NCI-H774 (cell line): ENCODE results near the gene NRIP2.
A peak's percentile ranks its signal among the peaks of the same experiment; 100 is the strongest.

Source experiments
- DNase-seq: peaks from one replicate; lab custom pipeline; 2025; lab: John Stamatoyannopoulos, UW

The NRIP2 gene

DNA sequence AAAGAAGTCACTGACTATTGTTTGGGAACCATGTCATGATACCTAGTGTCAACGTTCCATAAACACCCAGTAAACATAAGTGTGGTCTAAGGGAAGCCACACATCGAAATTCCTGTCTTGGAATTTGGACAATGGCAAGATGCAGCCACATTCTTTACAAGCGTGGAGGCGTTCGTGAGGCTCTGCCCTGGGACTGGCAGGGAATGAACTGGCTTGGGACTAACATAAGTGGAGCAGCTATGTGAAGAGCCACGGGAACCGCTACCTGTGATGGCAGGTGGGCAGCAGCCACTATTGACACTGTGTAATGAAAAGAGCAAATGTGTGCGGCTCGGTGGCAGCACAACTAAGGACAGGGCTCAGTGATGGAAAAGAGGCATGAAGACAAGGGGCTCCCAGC lies 10.0 kb upstream of the NRIP2 start:
- no peak for DNase-seq

DNA sequence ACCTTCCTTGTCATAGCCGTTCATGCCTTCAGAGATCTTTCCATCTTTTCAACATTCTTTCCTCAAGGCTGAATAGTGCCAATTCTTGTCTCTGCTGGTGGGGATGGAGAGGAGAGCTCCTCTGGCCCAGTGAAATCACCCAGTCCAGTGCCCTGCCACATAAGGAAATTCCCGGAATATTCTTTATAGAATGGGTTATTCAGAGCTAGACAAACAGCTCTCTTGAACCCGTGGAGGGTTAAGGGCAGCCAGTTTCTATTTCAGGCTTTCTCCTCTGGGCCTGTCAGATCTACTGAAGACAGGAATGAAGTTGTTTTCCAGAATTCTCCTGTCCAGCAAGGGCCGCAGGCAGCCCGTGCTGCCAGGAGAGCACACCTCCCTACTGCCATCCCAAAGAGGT lies 8.1 kb upstream of the NRIP2 start:
- no peak for DNase-seq

DNA sequence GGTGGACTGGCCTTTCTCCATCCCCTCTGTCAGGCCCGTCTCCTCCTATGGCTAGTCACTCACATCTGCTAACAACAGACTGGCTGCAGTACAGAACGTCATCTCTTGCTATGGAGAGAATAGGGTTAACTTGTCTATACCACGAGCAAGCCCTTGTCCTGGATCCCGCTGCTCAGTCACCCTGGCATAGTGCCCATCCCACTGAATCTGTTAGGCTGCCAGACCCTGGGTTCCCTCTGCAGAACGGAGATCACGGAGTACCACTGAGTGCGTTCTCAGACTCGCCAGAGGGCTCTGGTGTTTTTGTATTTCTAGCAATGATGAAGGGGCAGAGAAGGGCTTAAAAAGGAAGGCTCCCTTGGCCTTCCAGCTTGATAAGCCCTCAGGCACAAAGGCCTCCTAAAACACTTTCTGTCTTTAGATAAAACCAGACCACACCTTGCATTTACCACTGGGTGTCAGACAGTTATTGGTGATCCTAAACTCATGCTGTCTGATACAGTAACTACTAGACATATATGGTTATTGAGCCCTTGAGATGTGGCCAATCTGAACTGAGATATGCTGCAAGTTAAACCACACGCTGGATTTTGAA lies 6.3 kb upstream of the NRIP2 start:
- DNase-seq, result no peak

DNA sequence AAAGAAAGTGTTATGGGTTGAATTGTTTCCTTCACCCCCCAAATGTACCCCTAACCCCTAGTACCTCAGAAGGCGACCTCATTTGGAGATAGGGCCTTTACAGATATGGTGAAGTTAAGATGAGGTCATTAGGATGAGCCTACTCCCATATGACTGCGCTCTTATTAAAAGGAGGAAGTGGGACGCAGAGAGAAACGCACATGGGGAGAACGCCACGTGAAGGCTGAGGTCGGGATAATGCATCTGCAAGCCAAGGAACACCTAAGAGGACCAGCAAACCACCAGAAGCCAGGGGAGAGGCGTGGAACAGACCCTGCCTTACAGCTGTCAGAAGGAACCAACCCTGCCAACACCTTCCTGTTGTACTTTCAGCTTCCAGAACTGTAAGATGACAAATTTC lies 1.7 kb upstream of the NRIP2 start:
- no peak for DNase-seq

DNA sequence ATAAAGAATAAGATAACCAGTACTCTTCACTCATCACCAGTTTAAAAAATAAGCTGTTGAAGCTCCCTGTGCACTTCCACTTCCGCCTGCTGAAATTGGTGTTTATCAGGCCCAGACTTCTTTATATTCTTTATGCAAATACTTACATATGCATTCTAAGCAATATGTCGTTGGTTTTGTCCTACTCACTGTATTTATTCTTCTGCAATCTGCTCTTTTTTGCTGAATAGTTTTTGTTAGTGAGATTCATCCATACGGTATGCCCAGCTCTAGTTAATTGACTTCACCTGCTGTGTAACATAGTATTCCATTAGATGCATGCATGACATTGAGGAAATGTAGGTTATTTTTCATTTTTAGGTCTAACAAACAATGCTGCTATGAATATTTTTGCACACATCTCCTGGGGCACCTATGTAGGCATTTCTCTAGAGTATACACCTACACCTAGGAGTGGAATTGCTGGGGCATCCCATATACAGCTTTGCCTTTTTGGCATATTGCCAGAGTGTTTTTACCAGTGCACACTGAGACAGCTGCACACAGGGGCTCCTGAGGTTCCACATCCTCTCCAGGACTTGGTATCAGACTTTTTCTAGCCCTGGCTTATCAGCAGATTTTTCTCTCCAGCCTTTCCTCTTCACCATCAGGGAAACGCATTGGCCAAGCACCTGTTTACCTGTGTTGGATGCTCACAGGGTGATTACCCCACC lies 1.0 kb upstream of the NRIP2 start:
- DNase-seq, result no peak

DNA sequence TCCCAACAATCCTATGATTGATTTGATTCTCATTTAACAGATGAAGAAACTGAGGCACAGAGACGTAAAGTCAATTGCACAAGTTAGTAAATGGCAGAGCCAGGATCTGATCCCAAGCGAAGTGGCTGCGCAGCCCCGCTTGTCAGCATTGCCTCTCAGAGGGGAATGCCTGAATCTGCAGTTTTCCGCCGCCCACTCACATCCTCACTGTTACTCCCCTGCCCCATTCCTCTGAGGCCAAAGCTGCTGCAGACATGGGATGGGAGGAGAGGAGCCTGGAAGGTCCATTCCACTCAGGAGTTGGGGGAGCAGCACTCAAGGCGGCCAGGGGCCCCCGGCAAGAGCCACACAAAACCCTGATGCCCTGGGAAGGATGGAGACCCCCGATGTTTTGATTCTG lies 1.0 kb downstream of the NRIP2 start:
- no peak for DNase-seq

DNA sequence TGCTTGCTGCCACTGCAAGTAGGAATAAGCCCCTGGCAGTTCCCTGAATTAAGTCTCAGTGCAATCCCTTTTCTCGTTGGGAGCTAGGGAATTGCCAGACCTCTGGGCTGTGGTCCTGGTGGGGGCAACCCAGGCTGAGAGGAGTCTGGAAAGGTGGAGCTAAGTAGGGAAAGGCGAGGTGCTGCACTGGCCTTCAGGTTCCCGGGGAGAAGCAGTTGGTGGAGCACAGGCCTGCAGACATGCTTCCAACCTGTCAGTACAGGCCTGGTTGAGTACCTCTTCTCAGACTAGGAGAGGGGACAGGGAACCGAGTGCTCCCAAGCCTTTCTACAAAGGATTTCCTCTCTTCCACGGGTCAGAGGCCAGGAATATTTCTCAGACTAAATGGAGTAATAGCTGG lies 1.5 kb downstream of the NRIP2 start:
- no peak for DNase-seq

DNA sequence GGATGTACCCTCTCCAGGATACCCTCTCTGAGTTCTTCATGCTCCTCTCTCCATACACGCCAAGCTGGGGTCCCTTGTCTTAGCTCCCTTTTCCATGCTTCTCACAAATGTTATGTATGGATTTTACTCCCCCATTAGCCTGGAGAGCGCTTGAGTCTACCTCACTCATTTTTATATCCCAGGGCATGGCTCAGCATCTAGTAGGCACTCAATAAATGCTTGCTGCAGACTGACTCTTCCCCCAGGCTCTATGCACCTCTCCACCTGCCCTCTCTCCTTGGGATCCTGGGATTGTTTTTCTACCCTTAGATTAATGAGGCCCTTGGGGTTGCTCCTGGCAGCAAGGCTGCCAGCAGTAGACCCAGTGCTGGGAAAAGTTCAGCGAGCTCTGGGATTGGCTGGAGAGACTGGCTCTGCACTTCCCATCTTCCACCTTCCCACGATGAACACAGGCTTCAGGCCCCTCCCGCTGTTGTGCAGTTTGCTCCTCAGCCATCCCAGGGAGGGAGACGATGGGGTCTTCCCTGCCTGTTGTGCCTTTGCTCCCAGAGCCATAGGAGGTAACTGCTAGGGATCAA lies 2.2 kb downstream of the NRIP2 start:
- no peak for DNase-seq

DNA sequence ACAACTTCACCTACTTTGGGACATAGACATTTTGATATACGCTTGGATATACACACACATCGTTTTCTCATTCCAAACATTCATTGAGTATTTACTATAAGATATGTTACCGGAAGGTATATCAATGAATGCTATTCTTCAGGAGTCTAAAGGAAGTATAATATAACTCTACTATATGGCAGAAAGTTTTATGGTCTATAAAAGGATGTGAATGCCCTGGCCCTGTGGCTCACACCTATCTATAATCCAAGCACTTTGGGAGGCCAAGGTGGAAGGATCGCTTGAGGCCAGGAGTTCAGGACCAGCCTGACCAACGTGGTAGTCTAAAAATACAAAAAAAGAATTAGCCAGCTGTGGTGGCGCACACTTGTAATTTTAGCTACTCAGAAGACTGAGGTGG lies 5.6 kb downstream of the NRIP2 start:
- DNase-seq, result no peak

DNA sequence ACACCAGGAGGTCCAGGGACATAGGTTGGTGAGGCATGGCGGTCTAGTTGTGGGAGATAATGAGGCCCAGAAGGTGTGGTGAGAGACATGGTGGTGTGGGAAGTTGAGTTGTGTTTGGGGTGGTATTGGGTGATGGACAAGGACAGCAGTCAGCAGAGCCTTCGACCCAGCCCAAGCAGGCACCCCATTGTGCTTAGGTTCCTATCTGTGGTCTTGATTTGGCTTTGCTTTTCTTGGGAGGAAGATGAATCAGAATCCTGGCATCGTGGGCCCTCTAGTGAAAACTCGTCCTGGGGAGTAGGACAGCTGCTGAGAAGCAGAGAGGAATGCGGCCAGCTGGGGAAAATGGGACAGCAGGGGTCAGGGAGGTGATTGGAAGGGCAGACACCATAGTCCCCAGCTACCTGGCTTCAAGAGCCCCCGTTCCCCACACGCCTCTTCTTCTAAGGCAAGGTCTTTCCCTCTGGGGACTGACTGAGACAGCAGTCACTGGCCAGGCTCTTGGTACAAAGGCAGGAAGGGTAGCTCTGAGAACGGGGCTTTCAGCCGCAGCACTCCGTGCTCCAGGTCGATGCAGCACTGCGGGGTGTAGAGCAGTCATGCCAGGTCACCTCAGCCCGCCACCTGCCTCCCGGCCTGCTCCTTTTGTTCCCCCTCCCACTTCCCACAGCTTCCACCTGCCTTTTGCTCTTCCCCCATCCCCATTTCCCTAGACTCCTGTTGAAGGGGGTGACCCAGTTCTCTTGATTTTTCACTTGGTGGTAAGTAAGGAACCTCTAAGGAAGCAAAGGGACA lies 7.9 kb downstream of the NRIP2 start:
- DNase-seq, result no peak

DNA sequence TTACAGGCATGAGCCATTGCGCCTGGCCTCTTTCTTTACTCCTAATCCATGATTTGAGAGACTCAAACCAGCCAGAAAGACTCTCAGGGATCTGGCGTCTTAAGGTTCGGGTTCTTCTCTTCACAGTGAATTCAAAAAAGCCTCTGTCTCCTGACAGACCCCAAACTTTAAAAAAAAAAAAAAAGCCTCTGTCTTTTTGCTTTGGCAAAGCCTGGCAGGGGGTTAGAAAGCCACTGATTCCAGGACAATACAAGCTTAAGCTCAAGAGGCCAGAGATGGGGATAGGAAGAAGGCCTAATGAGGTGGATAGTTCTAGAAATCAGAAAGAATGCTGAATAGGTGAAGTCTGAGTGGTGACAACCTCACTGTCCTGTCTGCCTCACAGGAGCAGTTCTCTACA lies 8.8 kb downstream of the NRIP2 start:
- no peak for DNase-seq

DNA sequence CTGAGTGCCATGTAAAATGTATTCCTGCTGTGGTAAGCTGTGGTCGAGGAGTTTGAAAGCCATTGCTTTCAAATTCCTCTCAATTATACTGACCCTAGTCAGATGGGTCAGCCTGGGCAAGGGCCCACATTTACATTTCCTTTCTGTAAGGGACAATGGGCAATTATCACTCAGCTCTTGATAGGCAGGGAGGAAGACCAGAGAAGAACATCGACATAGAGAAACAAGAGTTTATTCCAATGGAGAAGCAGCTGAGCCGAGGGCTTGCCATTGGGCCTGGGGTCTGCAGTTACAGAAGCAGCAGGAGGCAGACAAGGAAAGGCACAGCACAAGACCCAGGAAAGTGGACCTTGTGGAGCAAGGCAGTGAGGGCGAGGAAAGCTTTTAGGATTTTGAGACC lies 9.7 kb downstream of the NRIP2 start:
- no peak for DNase-seq

DNA sequence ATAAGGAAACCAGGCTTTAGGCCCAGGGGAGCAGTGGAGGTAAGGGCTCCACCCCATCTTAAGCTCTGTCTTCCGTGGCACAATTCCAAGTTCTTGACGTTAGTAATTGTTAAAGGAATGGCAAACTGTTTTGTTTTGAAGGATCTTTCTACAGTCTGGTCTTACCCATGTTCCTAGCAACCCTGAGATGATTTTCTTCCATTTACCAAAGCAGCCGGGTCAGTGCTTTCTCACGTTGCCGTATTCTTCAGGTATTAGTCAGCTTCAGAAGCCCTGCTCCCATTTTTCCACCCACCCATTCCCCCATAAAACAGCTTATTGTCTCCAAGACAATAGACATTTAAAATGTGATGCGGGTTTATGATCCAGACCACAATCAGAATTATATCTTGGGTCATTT lies 10.3 kb downstream of the NRIP2 start:
- no peak for DNase-seq

DNA sequence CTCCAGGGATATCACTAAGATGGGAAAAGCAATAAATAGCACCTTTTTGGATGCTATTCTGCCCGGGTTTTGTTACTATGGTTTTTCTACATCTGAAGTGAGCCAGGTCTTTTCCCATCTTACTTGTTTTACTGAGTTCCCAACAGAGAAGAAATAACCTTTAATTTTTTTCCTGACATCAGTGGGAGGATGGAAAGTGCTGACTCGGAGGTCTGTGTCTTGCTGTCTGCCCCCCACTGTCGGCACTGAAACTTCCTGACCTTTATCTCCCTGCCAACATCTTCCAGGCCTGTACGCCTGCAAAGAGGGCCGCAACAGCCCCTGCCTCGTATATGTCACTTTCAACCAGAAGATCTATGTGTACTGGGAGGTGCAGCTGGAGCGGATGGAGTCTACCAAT lies 11.4 kb downstream of the NRIP2 start:
- no peak for DNase-seq

DNA sequence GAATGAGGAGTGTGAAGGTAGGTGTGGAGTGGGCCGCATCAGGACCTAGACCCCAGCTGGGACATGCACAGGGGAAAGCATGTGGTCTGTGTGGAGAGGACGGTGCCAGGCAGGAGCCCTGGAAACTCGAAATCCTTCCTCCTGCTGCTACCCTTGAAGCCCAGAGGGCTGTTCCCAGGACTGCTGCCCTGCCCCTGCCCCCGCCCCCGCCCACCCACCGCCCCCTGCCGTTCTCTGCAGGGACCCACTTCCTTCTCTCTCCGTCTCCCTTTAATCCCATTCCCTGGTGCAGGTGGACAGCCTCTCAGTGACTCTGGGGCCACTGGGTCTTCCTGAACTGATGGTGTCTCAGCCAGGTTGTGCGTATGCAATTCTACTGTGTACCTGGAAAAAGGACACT lies 14.4 kb downstream of the NRIP2 start:
- no peak for DNase-seq

DNA sequence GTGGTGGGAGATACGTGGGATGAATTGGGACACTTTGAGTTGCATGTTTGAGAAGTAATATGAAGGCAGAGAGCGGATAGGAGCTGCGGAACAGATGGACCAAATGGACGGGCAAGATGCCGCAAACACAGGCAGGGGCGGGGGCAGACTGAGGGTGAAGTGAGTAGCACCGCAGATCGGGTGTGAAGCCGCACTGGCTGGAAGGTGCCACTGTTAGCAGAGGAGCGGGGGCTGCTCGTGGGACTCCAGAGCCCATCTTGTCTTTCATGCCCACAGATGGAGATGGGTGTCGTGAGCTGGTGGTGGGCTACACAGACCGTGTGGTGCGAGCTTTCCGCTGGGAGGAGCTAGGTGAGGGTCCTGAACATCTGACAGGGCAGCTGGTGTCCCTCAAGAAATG lies 15.0 kb downstream of the NRIP2 start:
- no peak for DNase-seq

DNA sequence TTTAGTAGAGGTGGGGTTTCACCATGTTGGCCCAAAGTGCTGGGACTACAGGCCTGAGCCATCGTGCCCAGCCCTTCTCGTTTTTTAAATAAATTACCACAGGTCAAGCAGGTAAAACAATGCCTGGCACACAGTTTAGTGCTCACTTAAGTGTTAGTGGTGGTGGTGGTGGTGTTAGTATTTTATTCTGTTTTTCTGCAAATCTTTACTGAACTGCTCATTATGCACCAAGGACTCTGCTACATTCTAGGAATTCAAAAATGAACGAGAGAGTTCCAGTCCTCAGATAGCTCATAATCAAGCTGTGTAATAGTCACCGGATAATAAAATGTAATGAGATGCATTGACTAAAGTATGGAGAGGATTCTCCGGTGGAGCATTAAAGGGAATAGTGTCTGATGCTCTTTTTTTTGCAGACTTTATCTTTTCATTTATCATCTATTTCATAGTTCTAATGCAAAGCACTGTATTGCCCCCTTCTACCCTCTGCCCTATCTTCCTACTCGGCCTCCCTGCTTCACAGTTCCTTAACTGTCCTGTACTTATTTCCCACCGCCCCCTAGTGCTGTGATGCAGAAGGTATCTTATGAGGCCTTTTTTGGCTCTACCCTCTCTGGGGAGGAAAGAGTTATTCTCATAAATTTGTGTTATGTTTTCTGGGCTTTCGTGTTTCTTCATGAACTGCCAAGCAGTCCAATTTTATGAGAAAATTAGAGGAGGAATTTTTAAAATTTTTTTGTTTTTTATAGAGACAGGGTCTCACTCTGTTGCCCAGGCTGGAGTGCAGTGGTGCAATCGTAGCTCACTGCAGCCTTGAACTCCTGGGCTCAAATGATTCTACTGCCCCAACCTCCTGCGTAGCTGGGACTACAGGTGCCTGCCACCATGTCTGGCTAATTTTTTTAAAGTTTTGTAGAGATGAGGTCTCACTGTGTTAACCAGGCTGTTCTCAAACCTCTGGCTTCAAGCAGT lies 21.3 kb downstream of the NRIP2 start:
- peak; percentile 10 for DNase-seq

DNA sequence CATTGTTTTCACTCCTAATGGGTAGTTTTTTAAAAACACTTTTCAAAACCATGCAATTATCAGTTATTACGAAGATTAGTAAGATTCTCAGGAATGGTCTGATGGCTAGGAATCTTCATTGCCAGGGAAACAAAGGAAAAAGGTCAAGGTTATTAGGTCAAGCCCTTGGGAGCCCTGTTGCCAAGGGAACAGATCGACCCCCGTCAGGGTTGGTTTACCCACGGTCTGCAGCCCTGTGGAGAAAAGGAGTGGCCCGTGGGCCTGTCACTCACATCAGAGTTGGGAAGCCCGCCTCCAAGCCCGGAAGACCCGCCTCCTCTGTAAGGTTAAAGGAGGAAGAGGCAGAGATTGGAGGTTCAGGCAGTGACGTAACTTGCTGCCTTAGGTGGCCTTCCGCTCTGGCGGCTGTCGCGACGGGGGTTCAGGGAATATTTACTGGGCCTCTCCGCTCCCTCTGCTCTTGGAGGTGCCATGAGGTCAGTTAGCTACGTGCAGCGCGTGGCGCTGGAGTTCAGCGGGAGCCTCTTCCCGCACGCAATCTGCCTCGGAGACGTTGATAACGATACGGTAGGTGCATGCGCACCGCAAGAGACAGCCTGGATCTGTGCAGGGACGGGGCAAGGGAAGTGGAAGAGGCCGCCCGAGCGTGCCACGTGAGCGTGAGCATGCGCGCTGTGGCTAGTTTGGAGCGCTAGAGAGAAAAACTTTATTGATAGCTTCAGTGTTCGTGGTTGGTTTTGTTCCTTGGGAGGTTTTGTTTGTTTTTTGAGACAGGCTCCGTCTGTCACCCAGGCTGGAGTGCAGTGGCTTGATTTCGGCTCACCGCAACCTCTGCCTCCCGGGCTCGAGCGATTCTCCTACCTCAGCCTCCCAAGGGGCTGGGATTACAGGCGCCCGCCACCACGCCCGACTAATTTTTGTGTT lies 22.3 kb downstream of the NRIP2 start, which contains the start of gene ITFG2:
Gene ITFG2 (plus strand): TSS at position 379 of the 924 bp plus-strand sequence. CDS start 93 bp downstream, at position 472.
- peak; percentile 99 for DNase-seq

DNA sequence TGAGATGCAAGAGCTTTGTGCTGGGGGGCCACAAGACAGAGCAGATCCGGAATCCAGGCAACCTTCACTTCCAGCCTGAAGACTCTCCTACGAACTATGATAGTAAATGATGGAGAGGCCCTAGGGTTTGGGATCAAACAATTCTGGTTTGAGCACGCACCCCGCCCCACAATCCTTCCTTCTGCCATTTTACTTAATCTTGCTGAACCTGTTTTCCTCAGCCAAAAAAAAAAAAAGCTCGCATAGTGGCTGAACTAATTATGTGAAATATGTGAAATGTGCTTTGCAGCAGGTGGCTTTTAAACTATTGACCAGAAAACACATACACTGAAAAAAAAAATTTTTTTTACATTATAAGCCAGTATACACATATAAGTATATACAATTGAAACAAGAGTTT lies 23.0 kb downstream of the NRIP2 start:
- no peak for DNase-seq

DNA sequence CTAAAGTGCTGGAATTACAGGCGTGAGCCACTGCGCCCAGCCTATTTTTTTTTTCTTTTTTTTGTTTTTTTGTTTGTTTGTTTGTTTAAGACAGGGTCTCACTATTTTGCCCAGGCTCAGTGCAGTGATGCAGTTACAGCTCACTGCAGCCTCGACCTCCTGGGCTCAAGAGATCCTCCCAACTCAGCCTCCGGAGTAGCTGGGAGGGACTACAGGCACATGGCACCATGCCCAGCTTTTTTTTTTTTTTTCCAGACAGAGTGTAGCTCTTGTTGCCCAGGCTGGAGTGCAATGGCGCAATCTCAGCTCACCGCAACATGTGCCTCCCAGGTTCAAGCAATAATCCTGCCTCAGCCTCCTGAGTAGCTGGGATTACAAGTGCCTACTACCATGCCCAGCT lies 28.1 kb downstream of the NRIP2 start:
- no peak for DNase-seq

DNA sequence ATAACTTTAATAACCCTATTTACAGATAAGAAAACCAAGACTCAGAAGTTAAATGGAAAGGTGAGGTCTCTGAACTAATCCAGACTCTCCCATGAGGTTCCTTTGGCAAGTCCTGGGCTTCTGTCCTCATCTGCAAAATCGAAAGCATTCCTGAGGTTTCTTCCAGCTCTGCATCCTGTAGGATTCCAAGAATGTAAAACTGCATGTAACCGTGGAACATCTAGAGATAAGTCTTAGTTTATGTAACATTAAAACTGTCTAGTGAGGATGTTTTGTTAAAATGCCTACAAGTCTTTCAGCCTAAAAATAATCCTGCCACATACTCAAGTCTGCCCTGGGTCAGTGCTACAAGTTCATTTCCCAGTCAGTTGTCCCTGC lies 29.7 kb downstream of the NRIP2 start:
- DNase-seq, result no peak
